ENCODE data around the gene LHX8.

Gene LHX8

DNA sequence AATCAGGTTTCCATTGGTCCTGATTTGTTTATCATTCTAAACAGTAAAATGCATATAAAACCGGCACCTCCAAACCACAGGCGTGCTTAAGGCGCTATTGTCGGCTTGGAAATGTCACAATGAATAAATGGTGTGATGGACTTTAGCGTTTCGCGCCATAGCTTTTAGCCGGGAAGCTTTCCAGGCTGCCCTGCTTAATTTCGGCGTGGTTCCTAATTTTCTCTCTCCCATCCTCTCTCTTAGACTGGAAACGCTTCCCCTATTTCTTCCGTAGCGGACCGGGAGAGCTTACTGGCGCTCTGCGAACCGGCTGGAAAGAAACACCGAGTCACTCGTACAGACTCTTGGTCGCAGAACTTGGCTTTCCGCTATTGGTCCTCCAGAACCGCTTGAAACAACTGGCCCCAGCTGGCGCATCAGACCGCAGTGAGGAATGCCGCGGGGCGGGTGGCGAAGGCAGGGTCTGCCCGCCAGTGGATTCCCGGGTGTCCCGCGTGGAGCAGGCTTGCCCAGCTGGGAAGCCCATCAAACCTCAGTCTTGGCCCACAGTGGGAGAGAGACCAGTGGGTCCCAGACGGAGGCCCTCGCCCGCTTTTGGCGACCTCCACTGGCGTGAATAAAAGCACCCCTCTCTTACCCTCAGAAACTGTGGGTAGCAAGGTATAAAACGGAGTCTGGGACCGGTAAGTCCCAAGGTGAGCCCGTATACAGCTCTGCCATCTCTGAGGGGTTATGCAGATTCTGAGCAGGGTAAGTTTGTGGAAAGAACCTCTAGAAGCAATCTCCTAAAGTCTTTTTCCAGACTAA, 4.0 kb upstream of the LHX8 start:
- TF ChIP-seq, protein P1, sequence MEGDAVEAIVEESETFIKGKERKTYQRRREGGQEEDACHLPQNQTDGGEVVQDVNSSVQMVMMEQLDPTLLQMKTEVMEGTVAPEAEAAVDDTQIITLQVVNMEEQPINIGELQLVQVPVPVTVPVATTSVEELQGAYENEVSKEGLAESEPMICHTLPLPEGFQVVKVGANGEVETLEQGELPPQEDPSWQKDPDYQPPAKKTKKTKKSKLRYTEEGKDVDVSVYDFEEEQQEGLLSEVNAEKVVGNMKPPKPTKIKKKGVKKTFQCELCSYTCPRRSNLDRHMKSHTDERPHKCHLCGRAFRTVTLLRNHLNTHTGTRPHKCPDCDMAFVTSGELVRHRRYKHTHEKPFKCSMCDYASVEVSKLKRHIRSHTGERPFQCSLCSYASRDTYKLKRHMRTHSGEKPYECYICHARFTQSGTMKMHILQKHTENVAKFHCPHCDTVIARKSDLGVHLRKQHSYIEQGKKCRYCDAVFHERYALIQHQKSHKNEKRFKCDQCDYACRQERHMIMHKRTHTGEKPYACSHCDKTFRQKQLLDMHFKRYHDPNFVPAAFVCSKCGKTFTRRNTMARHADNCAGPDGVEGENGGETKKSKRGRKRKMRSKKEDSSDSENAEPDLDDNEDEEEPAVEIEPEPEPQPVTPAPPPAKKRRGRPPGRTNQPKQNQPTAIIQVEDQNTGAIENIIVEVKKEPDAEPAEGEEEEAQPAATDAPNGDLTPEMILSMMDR (IDR thresholded peaks at IDR 0.05), result no peak

DNA sequence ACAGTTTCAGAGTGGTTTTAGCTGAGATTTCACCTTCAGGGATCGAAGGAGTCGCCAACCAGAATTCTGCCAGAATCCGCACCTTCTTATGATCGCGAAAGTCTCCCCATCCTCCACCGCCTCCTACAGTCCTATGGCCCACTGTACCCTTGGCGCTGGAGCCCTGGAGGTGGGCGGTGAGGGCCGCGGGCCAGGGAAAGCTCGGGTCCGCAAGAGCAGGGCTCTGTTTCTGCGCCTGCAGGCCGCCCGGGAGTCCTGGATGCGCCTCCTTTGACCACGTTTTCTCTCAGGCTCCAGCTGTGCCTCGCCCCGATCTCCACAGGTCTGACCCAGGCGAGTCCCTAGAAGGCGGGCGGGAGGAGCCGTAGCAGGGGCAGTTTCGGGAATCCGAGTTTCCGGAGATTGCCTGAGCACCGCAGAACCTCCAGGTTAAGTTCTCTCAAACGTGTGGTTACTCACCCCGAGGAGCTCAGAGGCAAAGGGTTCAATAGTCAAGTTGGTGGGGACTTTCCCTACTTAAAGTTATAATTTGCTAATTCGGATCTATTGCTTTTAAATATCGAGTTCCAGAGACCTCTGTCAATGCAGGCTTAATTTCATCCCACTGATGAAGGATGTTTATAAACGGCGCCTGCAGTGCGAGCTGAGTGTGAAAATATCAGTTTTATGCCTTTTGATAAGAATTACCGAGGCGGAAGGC, 3.2 kb upstream of the LHX8 start:
- TF ChIP-seq, protein P1 (IDR thresholded peaks at IDR 0.05), result no peak

DNA sequence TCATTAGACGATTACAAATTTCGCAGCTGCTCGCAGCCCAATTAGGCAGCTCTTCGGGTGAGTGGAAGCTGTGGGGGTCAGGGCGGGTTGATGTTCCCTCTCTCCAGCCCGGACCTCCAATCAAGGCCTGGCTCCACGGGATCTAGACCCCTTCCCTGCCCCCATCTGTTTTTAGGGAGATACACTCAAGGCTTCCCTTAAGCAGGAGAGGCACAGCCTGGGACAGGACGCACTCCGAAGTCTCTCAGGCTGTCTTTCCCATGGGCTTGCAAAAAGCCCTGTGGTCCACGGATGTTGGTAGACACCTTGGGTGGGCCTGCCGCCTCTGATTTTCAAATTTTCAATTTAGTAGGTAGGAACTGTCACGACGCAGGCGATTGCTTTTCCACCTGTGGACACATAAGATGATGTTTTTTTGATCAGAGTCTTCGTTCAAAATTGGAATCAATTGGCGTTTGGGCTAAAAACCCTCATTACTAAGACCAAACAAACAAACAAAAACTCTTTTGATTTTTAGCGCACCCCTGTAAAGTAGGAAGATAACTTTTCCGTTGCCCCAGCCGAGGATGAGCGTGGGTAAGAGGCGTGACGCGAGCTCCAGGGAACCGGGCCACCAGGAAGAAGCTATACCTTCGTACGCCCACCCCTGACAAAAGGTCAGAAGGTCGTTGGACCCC, 2.5 kb upstream of the LHX8 start:
- TF ChIP-seq, protein P1 (IDR thresholded peaks at IDR 0.05), result no peak

DNA sequence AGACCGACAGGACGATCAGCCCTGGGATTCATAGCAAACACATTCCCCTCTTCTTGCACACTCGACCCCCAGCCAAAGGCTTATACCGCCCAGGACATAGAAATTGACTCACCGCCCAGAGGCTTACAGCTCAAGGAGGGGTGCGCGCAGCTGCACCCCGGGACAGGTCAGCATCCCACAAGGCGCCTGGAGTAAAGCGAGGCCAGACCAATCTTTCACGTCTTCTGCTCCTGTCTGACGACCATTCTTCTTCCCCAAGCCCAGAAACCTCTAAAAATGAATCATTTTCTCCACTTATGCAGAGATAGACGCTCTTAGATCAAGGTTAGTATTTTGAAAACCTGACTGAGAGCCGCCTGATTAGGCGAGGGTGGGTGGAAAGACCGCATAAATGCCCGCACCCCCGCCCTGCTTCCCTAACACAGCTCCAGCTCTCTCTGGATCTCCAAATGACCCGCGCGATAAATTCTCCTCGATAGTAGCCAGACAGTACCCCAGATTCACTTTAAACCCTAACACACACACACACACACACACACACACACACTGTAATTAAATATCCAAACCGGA, 1.9 kb upstream of the LHX8 start:
- TF ChIP-seq, protein P1 (IDR thresholded peaks at IDR 0.05), result no peak

DNA sequence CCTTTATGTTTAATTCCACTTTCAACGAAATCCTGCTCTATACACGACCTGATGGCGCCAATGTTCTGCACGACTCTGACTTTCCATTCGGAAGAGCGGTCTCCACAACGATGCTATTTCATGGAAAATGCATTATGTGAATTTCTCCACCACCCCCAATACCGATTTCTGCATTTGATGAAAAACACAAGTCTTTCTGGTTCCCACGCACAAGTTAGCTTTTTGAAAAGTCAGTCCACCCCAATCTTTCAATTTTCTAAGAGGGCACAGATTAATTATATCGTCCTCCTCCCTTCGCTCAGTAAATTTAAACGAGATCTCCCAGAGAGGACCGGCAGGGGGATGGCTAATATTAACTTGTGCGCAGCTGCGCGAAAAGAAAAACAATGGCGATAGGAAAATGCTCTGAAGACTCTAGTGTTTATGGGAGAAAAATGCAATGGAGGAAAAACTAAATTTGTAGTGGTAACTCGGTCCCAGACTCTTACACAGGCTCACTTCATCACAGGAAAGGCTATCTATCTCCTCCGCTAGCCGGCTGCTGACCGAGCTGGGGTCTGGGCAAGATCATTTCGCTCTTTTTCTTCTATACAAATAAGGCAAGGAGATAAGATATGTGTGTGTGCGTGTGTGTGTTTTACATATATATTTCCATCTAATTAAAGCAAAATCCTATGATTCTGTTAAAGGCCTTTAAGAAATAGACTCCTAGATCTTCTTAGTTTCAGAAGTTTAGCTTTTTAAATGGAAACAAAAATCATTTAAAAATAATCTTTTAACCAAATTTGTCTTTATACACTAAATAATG, 1.2 kb upstream of the LHX8 start:
- TF ChIP-seq, protein P1 (IDR thresholded peaks at IDR 0.05), result no peak

DNA sequence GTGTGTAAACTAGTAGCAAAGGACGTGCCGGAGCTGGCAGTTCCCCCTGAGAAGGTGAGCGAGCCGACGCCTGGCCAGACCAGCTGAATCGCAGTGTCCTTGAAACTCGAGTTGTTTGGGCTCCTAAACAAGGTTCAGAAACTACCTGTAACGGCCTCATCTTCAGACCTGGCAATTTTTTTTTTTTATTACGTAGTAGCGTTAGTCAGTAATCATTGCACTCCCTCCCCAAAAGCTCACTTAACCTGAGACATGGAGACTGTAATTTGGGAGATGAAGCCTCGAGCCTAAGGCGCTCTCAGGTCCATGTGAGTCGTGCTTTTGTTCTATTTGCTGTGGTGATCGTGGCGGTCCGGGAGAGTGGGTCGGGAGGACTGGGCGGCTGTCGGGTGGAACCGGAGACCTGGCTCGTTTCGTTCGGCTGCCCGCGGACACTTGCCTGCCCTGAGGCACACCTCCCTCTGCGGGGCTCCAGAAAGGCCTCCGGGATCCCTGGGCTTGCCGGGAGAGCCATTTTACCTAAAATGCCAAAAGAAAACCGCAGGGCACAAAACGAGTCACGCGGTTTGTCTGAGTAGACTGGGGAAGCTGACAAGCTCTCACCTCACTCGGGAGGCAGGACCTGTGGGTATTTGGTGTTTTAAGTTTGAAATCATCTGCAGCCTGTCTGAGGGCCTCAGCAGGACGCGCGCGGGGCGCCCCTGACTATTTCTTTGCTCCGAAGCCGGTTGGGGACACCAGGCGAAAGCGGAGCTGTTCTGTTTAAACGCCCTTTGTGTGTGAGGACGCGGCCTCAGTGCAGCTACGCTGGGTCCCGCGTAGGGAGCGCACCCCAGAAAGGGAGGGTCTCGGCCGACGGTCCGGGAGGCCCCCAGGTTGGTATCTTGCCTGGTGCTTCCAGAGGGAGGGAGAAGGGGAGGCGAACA, 722 bp downstream of the LHX8 start:
- TF ChIP-seq, protein P1 (IDR thresholded peaks at IDR 0.05), result no peak

All from LNCAP (cell line).